Neuron (in vitro differentiated cells): ENCODE results near the gene CFAP68.

Experiments used
- H2AFZ ChIP-seq: one replicate; pipeline ENCODE4 v1.6.1; 2013; ENCODE audit warnings: low read depth, mild to moderate bottlenecking, inconsistent platforms, low read length, moderate library complexity
- H3K27me3 ChIP-seq: one replicate; pipeline ENCODE4 v1.6.1; 2013; ENCODE audit warnings: low read length; ENCODE audit not compliant: insufficient read depth
- H3K36me3 ChIP-seq: one replicate; pipeline ENCODE4 v1.6.1; 2013; ENCODE audit warnings: low read length; ENCODE audit not compliant: insufficient read depth
- H3K4me1 ChIP-seq: one replicate; pipeline ENCODE4 v1.6.1; 2013; ENCODE audit warnings: low read length; ENCODE audit not compliant: insufficient read depth
- H3K4me3 ChIP-seq: 2 replicates; pipeline ENCODE4 v1.5.1; 2013; ENCODE audit warnings: mild to moderate bottlenecking, low read length, moderate library complexity
- H3K9me3 ChIP-seq: one replicate; pipeline ENCODE4 v1.6.1; 2013; ENCODE audit warnings: low read length

The CFAP68 gene, protein sequence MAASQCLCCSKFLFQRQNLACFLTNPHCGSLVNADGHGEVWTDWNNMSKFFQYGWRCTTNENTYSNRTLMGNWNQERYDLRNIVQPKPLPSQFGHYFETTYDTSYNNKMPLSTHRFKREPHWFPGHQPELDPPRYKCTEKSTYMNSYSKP

DNA sequence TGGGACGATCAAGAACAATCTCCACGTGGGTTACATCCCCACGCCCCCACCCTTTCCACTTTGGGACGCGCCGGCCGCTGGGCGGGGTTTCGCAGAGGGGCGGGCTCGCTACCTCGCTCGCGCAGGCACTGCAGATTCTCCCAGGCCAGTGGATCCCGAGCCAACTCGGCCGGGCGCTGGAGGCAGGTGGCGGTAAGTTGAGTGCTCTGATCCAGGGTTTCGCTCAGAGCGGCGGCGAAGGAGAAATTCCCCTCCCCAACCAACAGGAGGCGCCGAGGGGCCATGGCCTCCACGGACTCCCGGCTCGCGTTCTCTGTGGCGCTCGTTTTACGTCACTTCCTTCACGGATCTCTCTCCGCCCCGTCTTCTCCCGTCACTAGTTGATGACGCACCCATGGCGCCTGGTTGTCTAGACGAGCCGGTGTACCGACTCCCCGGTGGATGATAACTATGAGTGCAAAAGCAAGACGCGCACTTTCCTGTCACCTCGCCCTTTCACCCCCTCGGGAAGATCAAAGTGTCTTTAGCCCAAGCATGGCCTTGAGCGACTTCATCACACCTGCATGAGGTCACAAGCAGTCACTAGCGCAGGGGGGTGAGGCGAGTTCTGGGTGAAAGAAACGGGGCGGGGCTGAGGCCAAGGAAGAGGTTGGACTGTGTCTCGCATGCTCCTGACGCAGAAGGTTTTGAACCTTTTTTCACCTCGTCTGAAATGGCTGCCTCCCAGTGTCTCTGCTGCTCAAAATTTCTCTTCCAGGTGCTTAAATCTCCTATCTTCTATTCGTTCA, at the start of gene CFAP68, which contains the start of gene FDXACB1:
Gene CFAP68 (plus strand): TSS at position 693 of the 788 bp plus-strand sequence. CDS start 20 bp downstream, at position 713.
Gene FDXACB1 (minus strand): TSS at position 317 of the 788 bp plus-strand sequence. CDS start 33 bp downstream, at position 284.
- H3K9me3 ChIP-seq: no peaks in the 10 kb centered on the region
- H3K36me3 ChIP-seq: peaks cover 9% of the 10 kb centered on the region
- H3K27me3 ChIP-seq: no peaks in the 10 kb centered on the region
- peak within 1 kb of the TSS; percentile 74 for H3K4me3 ChIP-seq
- peak within 1 kb of the TSS; percentile 95 for H2AFZ ChIP-seq
- H3K4me1 ChIP-seq: peaks cover 12% of the 10 kb centered on the region

DNA sequence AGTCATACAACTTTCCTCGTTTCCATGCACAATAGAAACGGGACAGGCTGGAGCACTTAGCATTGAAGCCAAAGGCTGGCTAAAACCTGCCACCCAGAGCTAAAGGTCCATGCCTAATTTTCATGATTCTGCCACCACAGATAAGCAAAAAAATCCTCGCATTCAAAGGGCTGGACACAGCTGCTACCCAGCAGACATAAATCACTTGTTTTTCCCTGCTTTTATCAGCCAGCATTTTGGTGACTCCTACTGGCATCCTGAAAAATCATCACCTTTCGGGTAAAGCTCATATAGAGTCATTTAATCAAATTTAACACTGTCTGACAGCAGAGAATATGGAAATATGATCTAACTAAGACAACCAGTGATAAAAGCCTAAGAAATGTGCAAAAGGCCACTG, 45.8 kb upstream of the CFAP68 start:
- Histone ChIP-seq H3K27me3 (no peaks in the 10 kb centered on the region), H3K9me3 (no peaks in the 10 kb centered on the region), H3K4me3 (no peak overlapping the region), H2AFZ (no peak overlapping the region), H3K36me3 (peaks cover 44% of the 10 kb centered on the region), H3K4me1 (no peaks in the 10 kb centered on the region)

DNA sequence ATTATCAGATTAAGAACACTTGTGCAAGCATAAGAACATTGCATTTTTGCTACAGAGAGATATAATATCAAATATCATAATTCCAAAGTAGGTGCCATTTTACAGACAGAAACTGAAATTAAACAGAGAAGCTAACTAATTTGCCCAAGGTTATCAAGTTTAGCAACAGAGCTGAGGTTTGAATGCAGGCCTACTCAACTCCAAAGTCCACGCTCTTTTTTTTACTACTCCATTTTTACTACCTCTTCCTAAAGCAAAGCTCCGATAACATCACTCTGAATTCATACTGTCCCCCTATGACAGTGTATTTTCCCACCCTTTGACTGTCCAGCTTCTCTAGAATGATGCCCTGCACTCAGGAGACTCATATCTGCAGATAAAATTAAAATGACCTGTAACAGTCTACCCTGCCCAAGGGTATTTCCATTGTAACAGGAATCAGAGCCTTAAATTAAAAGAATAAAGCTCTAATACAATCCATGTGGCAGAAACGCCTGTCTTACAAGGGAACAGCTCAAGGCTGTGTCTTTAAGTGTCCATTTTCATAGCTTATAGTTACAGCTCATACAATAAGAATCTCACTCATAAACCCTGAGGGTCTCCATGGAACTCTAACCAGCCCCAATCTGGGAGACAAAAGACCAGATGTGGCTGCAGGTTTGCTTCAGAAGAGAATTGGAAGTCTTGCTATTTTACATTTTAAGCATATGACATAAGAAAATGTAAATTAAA, 44.7 kb upstream of the CFAP68 start:
- H3K36me3 ChIP-seq: peaks cover 41% of the 10 kb centered on the region
- H3K9me3 ChIP-seq: no peaks in the 10 kb centered on the region
- no peaks in the 10 kb centered on the region for H3K4me1 ChIP-seq
- H3K4me3 ChIP-seq: no peak overlapping the region
- no peaks in the 10 kb centered on the region for H3K27me3 ChIP-seq
- no peak overlapping the region for H2AFZ ChIP-seq

DNA sequence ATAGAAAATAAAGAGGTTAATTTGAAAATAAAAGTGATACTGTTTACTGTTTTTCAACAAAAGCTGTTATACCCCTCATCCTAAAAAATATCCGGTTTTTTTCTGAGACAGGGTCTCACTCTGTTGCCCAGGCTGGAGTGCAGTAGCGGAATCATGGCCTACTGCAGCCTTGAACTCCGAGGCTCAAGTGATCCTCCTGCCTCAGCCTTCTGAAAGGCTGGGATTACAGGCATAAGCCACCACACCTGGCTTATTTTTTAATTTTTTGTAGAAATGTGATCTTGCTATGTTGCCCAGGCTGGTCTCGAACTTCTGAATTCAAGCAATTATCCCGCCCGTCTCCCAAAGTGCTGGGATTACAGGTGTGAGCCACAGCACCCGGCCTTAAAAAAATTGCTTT, 43.7 kb upstream of the CFAP68 start:
- Histone ChIP-seq H3K36me3 (peaks cover 43% of the 10 kb centered on the region), H3K9me3 (no peaks in the 10 kb centered on the region), H3K4me3 (no peak overlapping the region), H3K27me3 (no peaks in the 10 kb centered on the region), H3K4me1 (peaks cover 7% of the 10 kb centered on the region), H2AFZ (no peak overlapping the region)

- H3K36me3 ChIP-seq: peaks cover 42% of the 10 kb centered on the region
- H3K27me3 ChIP-seq: no peaks in the 10 kb centered on the region
- no peaks in the 10 kb centered on the region for H3K9me3 ChIP-seq
- H2AFZ ChIP-seq: no peak overlapping the region
- no peak overlapping the region for H3K4me3 ChIP-seq
- peaks cover 7% of the 10 kb centered on the region for H3K4me1 ChIP-seq
These were observed 43.2 kb upstream of the CFAP68 start for GRCh38 chr11:111836162-111836561.

DNA sequence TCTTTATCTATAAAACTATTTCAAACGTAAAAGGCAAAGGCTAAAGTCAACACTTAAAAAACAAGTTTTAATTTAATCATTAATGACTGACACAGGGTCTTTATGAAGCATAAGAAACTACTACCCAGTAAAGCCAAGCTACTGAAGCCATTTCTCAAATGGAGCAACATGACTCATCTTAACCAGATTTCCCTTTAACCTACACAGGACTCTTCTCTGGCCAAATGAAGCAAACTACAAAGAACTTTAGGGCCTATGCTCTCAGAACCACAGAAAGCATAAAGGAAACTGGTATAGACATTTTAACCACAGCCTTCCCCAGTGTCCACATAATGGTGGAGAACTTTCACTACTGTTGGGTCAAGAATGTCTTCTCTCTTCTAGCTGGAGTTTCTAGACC, 42.6 kb upstream of the CFAP68 start:
- H3K27me3 ChIP-seq: no peaks in the 10 kb centered on the region
- no peak overlapping the region for H2AFZ ChIP-seq
- no peaks in the 10 kb centered on the region for H3K9me3 ChIP-seq
- no peak overlapping the region for H3K4me3 ChIP-seq
- H3K4me1 ChIP-seq: peaks cover 7% of the 10 kb centered on the region
- peaks cover 40% of the 10 kb centered on the region for H3K36me3 ChIP-seq

DNA sequence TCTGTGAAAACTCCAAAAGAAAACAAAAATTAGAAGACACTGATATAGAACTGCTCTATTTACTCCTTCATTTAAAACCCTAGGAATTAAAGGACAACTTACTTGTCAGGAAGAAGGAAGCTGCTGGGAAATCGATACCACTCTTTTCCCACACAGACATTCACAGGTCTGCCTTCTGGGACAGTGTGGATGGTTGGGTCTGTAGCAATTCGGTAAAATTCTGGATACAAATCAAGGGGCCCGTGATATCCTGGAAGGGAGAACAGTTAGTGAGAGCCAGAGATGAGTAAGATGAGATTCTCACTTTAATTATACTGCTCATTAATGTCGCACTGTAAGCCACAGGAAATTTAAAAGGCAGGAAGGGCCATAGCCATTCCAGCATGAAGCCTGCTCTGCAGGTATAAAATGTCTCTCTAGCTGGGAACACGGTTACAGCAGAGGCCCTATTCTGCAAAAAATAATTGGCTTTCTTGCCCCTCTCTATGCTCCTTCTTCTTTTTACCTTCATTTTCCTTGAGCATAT, 41.9 kb upstream of the CFAP68 start:
- no peaks in the 10 kb centered on the region for H3K27me3 ChIP-seq
- H3K36me3 ChIP-seq: peaks cover 40% of the 10 kb centered on the region
- no peaks in the 10 kb centered on the region for H3K9me3 ChIP-seq
- H3K4me1 ChIP-seq: peaks cover 7% of the 10 kb centered on the region
- H3K4me3 ChIP-seq: no peak overlapping the region
- H2AFZ ChIP-seq: no peak overlapping the region

DNA sequence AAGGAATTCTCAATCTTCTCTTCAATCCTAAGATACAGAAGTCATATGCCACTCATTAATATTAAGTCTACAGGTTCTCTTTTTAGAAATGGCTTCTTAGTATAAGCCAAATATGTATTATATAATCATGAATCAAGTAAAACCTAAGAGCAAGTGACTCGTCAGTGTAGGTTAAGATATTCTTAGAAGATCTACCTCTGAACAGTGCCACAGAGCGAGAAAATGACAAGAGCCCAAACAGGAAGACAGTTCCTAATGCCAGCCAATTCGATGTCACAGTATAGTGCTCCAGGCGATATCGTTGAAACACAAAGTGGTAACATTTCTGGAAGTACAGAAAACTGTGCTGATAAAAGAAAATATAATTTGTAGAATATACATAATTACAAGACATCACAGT, 41.3 kb upstream of the CFAP68 start:
- Histone ChIP-seq H3K36me3 (peaks cover 41% of the 10 kb centered on the region), H3K4me1 (peaks cover 7% of the 10 kb centered on the region), H3K27me3 (no peaks in the 10 kb centered on the region), H3K4me3 (no peak overlapping the region), H2AFZ (no peak overlapping the region), H3K9me3 (no peaks in the 10 kb centered on the region)

- no peak overlapping the region for H2AFZ ChIP-seq
- H3K4me1 ChIP-seq: peaks cover 7% of the 10 kb centered on the region
- H3K27me3 ChIP-seq: no peaks in the 10 kb centered on the region
- no peaks in the 10 kb centered on the region for H3K9me3 ChIP-seq
- no peak overlapping the region for H3K4me3 ChIP-seq
- peaks cover 48% of the 10 kb centered on the region for H3K36me3 ChIP-seq
These were observed 39.2 kb upstream of the CFAP68 start for GRCh38 chr11:111840143-111840542.

DNA sequence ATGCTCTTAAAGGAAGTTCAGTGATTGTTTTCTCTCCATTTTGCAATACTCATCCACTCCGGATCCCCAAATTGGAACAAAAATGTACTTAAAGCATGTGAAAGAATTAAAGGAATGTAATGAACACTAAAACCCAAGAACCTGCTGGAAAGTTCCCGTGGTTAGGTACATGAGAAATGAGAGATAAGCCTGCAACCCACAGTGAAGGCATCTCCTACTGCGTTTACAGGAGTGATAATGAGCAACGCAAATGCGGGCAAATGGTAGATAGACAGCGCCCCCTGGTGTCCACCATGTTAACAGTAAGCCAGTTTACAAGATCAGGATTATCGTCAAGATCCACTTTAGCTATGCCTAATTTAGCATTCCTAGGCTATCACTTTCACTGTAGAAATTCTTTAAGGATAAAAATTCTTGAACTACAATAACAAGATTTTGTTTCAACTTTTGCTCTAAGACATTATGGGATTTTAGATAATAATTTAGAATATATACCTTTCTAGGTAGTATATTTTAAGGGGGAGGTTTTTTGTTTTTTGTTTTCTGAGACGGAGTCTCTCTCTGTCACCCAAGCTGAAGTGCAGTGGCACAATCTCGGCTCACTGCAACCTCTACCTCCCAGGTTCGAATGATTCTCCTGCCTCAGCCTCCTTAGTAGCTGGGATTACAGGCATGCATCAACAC, 37.8 kb upstream of the CFAP68 start:
- H3K36me3 ChIP-seq: peaks cover 35% of the 10 kb centered on the region
- no peak overlapping the region for H2AFZ ChIP-seq
- H3K4me3 ChIP-seq: no peak overlapping the region
- no peaks in the 10 kb centered on the region for H3K9me3 ChIP-seq
- H3K27me3 ChIP-seq: no peaks in the 10 kb centered on the region
- H3K4me1 ChIP-seq: peaks cover 10% of the 10 kb centered on the region

DNA sequence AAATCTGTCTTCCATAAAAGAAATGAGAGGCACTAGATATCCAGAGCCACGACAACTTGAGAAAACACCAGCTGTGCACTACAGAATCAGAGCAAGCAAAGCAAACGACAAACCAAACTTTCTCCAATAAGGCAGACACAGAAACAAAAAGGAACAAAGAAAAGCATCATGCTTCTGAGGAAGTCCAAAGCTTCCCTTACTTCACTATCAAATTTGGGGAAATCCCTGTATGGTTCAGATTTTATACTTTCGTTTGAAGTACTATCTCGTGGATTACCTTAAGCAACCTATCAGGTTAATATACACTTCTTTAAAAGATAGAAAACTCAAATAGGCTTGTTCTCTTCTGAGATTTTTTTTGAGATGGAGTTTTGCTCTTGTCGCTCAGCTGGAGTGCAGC, 35.7 kb upstream of the CFAP68 start:
- no peak overlapping the region for H2AFZ ChIP-seq
- peaks cover 28% of the 10 kb centered on the region for H3K36me3 ChIP-seq
- no peak overlapping the region for H3K4me3 ChIP-seq
- H3K9me3 ChIP-seq: no peaks in the 10 kb centered on the region
- peaks cover 21% of the 10 kb centered on the region for H3K4me1 ChIP-seq
- no peaks in the 10 kb centered on the region for H3K27me3 ChIP-seq

DNA sequence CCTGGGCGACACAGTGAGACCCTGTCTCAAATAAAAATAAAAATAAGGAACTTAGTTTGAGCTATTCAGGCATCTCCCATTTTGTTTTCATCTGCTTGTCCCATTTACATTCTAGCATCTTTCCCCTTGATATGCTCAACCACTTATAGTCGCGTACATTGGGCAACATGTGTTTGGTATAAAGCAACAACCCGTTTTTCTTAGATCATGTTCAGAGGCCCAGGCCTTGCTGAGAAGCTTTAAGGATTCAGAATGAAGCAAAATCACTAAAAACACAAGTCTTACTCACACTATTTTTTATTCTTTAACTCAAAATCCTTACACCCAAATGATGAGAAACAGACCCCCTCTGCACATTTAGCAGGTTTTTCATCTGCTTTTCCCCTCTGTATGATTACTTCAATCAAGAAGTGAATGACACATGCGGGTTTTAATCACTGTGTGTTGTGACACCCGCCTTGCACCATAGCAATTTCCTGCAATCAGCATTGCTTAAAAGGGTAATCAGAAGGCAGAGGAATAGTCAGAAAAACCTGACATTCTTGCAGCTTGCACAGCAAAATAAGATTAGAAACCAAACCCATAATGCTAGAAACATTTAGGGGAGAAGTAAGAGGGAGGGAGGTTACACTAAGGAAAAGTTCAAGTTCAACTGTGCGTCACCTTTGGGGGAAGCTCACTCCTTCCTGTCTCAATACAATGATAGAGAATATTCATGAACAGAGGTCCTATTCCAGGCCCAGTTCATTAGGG, 33.9 kb upstream of the CFAP68 start:
- Histone ChIP-seq H3K36me3 (peaks cover 33% of the 10 kb centered on the region), H3K27me3 (no peaks in the 10 kb centered on the region), H3K4me3 (no peak overlapping the region), H2AFZ (no peak overlapping the region), H3K9me3 (no peaks in the 10 kb centered on the region), H3K4me1 (peaks cover 14% of the 10 kb centered on the region)
